ENCODE data around the gene CIDEB.
"Not testable (repeated sequence)": the region's sequence is repeated elsewhere in the genome, so short reads cannot be mapped to it uniquely, and the experiment has no call there.

The CIDEB gene

GRCh38 chr14:24327914-24328313 is 20.1 kb upstream of the CIDEB start:
- peaks cover 0 to 32% of the 10 kb centered on the region in 2 experiments for H3K27me3 ChIP-seq (ENCODE audit: control insufficient read depth in 1 of 2, insufficient read depth in 1 of 2, low read length in 2 of 2)
- not testable (repeated sequence) for H2BK120ac ChIP-seq (ENCODE audit: low read depth, low read length); H3K4ac ChIP-seq (ENCODE audit: low read depth in 1 of 2, low read length in 2 of 2); H3K4me1 ChIP-seq (ENCODE audit: control insufficient read depth, insufficient read depth, low read depth, low read length); H3K14ac ChIP-seq (ENCODE audit: low read length in 2 of 2); H2BK15ac ChIP-seq (ENCODE audit: low read depth, poor library complexity, severe bottlenecking); H2AK5ac ChIP-seq (ENCODE audit: low read length, severe bottlenecking); H4K91ac ChIP-seq (ENCODE audit: low read length); H3K4me3 ChIP-seq (ENCODE audit: insufficient read depth in 1 of 2, low read depth in 1 of 2, low read length in 2 of 2); H2BK5ac ChIP-seq (ENCODE audit: low read depth, low read length, poor library complexity, severe bottlenecking); H2BK12ac ChIP-seq (ENCODE audit: low read length in 2 of 2); H4K8ac ChIP-seq (ENCODE audit: low read length); H3K4me2 ChIP-seq (ENCODE audit: low read length, poor library complexity, severe bottlenecking); H3K36me3 ChIP-seq (ENCODE audit: control insufficient read depth in 1 of 2, insufficient read depth in 2 of 2, low read depth in 1 of 2, low read length in 2 of 2); H3K79me1 ChIP-seq (replicated peaks; ENCODE audit: low read length, poor library complexity, severe bottlenecking); H3K27ac ChIP-seq (ENCODE audit: low read length, poor library complexity, severe bottlenecking); H3K18ac ChIP-seq (ENCODE audit: low read depth in 1 of 2, low read length in 2 of 2); H3K9me3 ChIP-seq (ENCODE audit: control insufficient read depth, low read length); H3K23ac ChIP-seq (ENCODE audit: low read length in 2 of 2); H3K9ac ChIP-seq (ENCODE audit: low read length); H2AFZ ChIP-seq (ENCODE audit: low read depth, low read length)
- WGBS, result 5% methylated on average over 4 of the region's 9 CpGs
- DNase-seq, result peak; percentile 30

DNA sequence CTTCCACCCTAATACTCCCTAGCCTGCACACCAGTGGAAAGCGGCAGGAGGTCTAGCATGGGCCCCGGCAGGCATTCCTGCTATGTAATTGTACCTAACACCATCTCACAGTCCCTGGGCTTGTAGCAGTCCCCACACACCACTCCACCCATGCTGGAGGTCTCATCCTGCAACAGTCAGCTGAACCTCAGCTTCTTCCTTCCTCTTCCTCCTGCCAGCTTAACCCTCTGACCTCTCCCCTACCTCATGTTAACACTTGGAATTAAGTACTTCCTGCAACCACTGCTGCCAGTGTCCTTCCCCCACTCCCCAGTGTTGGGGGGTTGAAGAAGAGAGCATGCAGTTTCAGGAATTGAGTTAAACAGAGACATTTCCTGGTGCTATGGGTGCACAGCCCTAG is 19.5 kb upstream of the CIDEB start:
- Histone ChIP-seq H3K4me1 (ENCODE audit: control insufficient read depth, insufficient read depth, low read depth, low read length) (peaks cover 4% of the 10 kb centered on the region), H3K4me3 (ENCODE audit: insufficient read depth in 1 of 2, low read depth in 1 of 2, low read length in 2 of 2) (no peak overlapping the region), H4K91ac (ENCODE audit: low read length) (no peak overlapping the region), H2BK5ac (ENCODE audit: low read depth, low read length, poor library complexity, severe bottlenecking) (no peak overlapping the region), H2BK12ac (ENCODE audit: low read length in 2 of 2) (no peak overlapping the region), H3K14ac (ENCODE audit: low read length in 2 of 2) (no peak overlapping the region), H3K4me2 (ENCODE audit: low read length, poor library complexity, severe bottlenecking) (no peak overlapping the region), H3K18ac (ENCODE audit: low read depth in 1 of 2, low read length in 2 of 2) (no peak overlapping the region), H3K27me3 (ENCODE audit: control insufficient read depth in 1 of 2, insufficient read depth in 1 of 2, low read length in 2 of 2) (peaks cover 0 to 32% of the 10 kb centered on the region in 2 experiments), H3K23ac (ENCODE audit: low read length in 2 of 2) (no peak overlapping the region), H2AFZ (ENCODE audit: low read depth, low read length) (no peak overlapping the region), H4K8ac (ENCODE audit: low read length) (no peak overlapping the region), H3K9me3 (ENCODE audit: control insufficient read depth, low read length) (no peaks in the 10 kb centered on the region), H3K9ac (ENCODE audit: low read length) (no peak overlapping the region), H3K4ac (ENCODE audit: low read depth in 1 of 2, low read length in 2 of 2) (no peak overlapping the region), H3K27ac (ENCODE audit: low read length, poor library complexity, severe bottlenecking) (no peak overlapping the region), H3K79me1 (replicated peaks; ENCODE audit: low read length, poor library complexity, severe bottlenecking) (no peaks in the 10 kb centered on the region), H3K36me3 (ENCODE audit: control insufficient read depth in 1 of 2, insufficient read depth in 2 of 2, low read depth in 1 of 2, low read length in 2 of 2) (no peaks in the 10 kb centered on the region), H2BK120ac (ENCODE audit: low read depth, low read length) (no peak overlapping the region), H2AK5ac (ENCODE audit: low read length, severe bottlenecking) (no peak overlapping the region), H2BK15ac (ENCODE audit: low read depth, poor library complexity, severe bottlenecking) (no peak overlapping the region)
- DNase-seq, result no peak
- 70% methylated on average over 2 of the region's 2 CpGs for WGBS

DNA sequence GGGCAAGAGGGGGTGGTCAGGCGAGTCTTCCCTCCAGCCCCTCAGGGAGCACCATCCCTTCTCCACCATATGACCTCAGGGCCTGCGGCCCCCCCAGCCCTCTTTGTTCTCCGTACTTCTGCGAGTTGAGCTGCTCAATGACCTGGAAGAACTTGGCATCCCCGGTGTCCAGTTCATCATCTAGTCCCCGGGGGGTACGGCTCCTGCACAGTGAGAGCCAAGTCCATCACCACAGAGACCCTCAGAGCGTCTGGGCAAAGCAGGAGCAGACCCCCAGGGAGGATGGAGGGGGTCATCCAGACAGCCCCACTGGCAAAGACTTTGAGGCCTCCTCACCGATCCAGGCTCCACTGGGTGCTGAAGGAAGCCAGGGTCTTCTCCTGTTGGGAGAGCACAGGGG is 18.2 kb upstream of the CIDEB start:
- Histone ChIP-seq H3K4me3 (ENCODE audit: insufficient read depth in 1 of 2, low read depth in 1 of 2, low read length in 2 of 2) (no peak overlapping the region), H3K36me3 (ENCODE audit: control insufficient read depth in 1 of 2, insufficient read depth in 2 of 2, low read depth in 1 of 2, low read length in 2 of 2) (no peaks in the 10 kb centered on the region), H2BK15ac (ENCODE audit: low read depth, poor library complexity, severe bottlenecking) (no peak overlapping the region), H3K27ac (ENCODE audit: low read length, poor library complexity, severe bottlenecking) (no peak overlapping the region), H3K9ac (ENCODE audit: low read length) (no peak overlapping the region), H2BK5ac (ENCODE audit: low read depth, low read length, poor library complexity, severe bottlenecking) (no peak overlapping the region), H2AK5ac (ENCODE audit: low read length, severe bottlenecking) (no peak overlapping the region), H3K14ac (ENCODE audit: low read length in 2 of 2) (no peak overlapping the region), H3K4me1 (ENCODE audit: control insufficient read depth, insufficient read depth, low read depth, low read length) (peaks cover 6% of the 10 kb centered on the region), H2BK120ac (ENCODE audit: low read depth, low read length) (no peak overlapping the region), H3K27me3 (ENCODE audit: control insufficient read depth in 1 of 2, insufficient read depth in 1 of 2, low read length in 2 of 2) (peaks cover 0 to 34% of the 10 kb centered on the region in 2 experiments), H2BK12ac (ENCODE audit: low read length in 2 of 2) (no peak overlapping the region), H2AFZ (ENCODE audit: low read depth, low read length) (no peak overlapping the region), H4K91ac (ENCODE audit: low read length) (no peak overlapping the region), H3K18ac (ENCODE audit: low read depth in 1 of 2, low read length in 2 of 2) (no peak overlapping the region), H3K4me2 (ENCODE audit: low read length, poor library complexity, severe bottlenecking) (no peak overlapping the region), H3K23ac (ENCODE audit: low read length in 2 of 2) (no peak overlapping the region), H3K4ac (ENCODE audit: low read depth in 1 of 2, low read length in 2 of 2) (no peak overlapping the region), H3K9me3 (ENCODE audit: control insufficient read depth, low read length) (no peaks in the 10 kb centered on the region), H4K8ac (ENCODE audit: low read length) (no peak overlapping the region), H3K79me1 (replicated peaks; ENCODE audit: low read length, poor library complexity, severe bottlenecking) (no peaks in the 10 kb centered on the region)
- no peak for DNase-seq
- WGBS, result 86% methylated on average over 9 of the region's 9 CpGs

DNA sequence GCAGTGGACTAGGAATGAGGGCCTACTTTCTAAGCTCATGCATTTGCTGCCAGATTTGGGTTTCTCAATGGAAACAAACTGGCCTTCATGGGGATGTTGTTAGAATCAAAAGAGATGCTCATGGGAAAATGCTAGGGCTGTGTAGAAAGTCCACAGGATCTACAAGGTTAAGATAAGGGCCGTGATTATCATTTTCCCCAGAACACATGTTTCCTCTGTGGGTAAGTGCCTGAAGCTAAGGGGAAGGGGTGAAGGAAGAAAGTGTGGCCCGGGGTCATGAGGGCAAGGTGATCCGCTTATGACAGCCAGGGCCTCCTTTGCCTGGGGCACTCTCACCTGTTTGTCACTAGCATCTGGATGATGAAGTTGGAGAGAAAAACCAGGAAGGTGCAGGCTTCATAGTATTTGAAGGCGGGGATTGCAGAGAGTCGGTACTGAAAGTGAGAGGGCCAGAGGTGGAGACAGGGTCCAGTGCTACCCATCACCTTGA is 17.3 kb upstream of the CIDEB start:
- Histone ChIP-seq H3K4me1 (ENCODE audit: control insufficient read depth, insufficient read depth, low read depth, low read length) (peaks cover 6% of the 10 kb centered on the region), H3K23ac (ENCODE audit: low read length in 2 of 2) (no peak overlapping the region), H3K4me3 (ENCODE audit: insufficient read depth in 1 of 2, low read depth in 1 of 2, low read length in 2 of 2) (no peak overlapping the region), H3K9ac (ENCODE audit: low read length) (no peak overlapping the region), H3K27ac (ENCODE audit: low read length, poor library complexity, severe bottlenecking) (no peak overlapping the region), H3K4me2 (ENCODE audit: low read length, poor library complexity, severe bottlenecking) (no peak overlapping the region), H2BK5ac (ENCODE audit: low read depth, low read length, poor library complexity, severe bottlenecking) (no peak overlapping the region), H3K14ac (ENCODE audit: low read length in 2 of 2) (no peak overlapping the region), H2BK15ac (ENCODE audit: low read depth, poor library complexity, severe bottlenecking) (no peak overlapping the region), H2AFZ (ENCODE audit: low read depth, low read length) (no peak overlapping the region), H3K4ac (ENCODE audit: low read depth in 1 of 2, low read length in 2 of 2) (no peak overlapping the region), H4K8ac (ENCODE audit: low read length) (no peak overlapping the region), H2BK120ac (ENCODE audit: low read depth, low read length) (no peak overlapping the region), H2AK5ac (ENCODE audit: low read length, severe bottlenecking) (no peak overlapping the region), H3K18ac (ENCODE audit: low read depth in 1 of 2, low read length in 2 of 2) (no peak overlapping the region), H3K36me3 (ENCODE audit: control insufficient read depth in 1 of 2, insufficient read depth in 2 of 2, low read depth in 1 of 2, low read length in 2 of 2) (no peaks in the 10 kb centered on the region), H3K79me1 (replicated peaks; ENCODE audit: low read length, poor library complexity, severe bottlenecking) (no peaks in the 10 kb centered on the region), H4K91ac (ENCODE audit: low read length) (no peak overlapping the region), H2BK12ac (ENCODE audit: low read length in 2 of 2) (no peak overlapping the region), H3K9me3 (ENCODE audit: control insufficient read depth, low read length) (no peaks in the 10 kb centered on the region), H3K27me3 (ENCODE audit: control insufficient read depth in 1 of 2, insufficient read depth in 1 of 2, low read length in 2 of 2) (peaks cover under 1 to 38% of the 10 kb centered on the region in 2 experiments)
- 96% methylated on average over 5 of the region's 5 CpGs for WGBS
- DNase-seq, result no peak
